ENCODE measurements around the gene DLG5. TPM values are rescaled to one million over a fixed set of nuclear protein-coding genes. Genes with fewer than 3 reads are reported as not detected.

DLG5 gene
- total and polyA plus RNA-seq, 9 of the 15 experiments (the other 6 are each of a cell fraction or from before 2014, with no cell fraction given), result 1.4 to 26.8 (median 11.2) TPM

DNA sequence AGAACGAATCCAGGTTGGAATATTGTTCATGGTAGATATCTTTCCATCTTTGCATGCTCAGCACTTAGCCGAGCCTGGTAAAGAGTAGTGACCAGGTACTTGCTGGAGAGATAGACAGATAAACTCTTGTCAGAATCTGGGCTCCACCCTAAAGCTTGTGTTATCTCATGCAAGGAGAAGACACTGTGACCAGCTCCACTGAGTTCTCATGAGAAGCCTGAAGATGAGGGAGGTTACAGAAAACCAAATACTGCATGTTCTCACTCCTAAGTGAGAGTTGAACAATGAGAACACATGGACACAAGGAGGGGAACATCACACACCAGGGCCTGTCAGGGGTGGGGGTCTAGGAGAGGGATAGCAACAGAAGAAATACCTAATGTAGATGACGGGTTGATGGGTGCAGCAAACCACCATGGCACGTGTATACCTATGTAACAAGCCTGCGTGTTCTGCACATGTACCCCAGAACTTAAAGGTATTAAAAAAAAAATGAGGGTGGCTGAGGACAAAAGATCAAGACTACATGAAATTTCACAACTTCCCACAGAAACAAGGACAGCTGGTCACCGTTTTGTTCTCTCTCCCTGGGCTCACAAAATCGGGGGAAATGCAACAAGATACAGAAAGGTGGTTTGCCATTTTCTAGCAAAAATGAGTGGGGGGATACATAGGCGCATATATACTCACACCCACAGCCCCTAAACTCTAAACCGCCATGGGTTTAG, 17.4 kb downstream of the DLG5 start (continued):
- TF ChIP-seq, protein P1, sequence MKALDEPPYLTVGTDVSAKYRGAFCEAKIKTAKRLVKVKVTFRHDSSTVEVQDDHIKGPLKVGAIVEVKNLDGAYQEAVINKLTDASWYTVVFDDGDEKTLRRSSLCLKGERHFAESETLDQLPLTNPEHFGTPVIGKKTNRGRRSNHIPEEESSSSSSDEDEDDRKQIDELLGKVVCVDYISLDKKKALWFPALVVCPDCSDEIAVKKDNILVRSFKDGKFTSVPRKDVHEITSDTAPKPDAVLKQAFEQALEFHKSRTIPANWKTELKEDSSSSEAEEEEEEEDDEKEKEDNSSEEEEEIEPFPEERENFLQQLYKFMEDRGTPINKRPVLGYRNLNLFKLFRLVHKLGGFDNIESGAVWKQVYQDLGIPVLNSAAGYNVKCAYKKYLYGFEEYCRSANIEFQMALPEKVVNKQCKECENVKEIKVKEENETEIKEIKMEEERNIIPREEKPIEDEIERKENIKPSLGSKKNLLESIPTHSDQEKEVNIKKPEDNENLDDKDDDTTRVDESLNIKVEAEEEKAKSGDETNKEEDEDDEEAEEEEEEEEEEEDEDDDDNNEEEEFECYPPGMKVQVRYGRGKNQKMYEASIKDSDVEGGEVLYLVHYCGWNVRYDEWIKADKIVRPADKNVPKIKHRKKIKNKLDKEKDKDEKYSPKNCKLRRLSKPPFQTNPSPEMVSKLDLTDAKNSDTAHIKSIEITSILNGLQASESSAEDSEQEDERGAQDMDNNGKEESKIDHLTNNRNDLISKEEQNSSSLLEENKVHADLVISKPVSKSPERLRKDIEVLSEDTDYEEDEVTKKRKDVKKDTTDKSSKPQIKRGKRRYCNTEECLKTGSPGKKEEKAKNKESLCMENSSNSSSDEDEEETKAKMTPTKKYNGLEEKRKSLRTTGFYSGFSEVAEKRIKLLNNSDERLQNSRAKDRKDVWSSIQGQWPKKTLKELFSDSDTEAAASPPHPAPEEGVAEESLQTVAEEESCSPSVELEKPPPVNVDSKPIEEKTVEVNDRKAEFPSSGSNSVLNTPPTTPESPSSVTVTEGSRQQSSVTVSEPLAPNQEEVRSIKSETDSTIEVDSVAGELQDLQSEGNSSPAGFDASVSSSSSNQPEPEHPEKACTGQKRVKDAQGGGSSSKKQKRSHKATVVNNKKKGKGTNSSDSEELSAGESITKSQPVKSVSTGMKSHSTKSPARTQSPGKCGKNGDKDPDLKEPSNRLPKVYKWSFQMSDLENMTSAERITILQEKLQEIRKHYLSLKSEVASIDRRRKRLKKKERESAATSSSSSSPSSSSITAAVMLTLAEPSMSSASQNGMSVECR (CRISPR knock-in tag; IDR thresholded peaks at IDR 0.05), result no peak
- TF ChIP-seq ETS1 (conservative IDR thresholded peaks at IDR 0.05; ENCODE audit: control insufficient read depth, low read depth, low read length) (no peak), HDAC2 (IDR thresholded peaks at IDR 0.05) (no peak), ZNF318 (IDR thresholded peaks at IDR 0.05; ENCODE audit: borderline replicate concordance in 1 of 2, low read depth in 1 of 2) (0 out of 4 replicates have a peak, but pooled peaks of 1 of the 2 experiments have one; percentile 38), FOXP1 (CRISPR knock-in tag; IDR thresholded peaks at IDR 0.05) (no peak), LCOR (CRISPR knock-in tag; IDR thresholded peaks at IDR 0.05) (no peak), FOXJ3 (CRISPR knock-in tag; IDR thresholded peaks at IDR 0.05) (no peak), NR2F6 (CRISPR knock-in tag; IDR thresholded peaks at IDR 0.05) (no peak), ZNF583 (CRISPR knock-in tag; IDR thresholded peaks at IDR 0.05) (no peak), DLX4 (CRISPR knock-in tag; IDR thresholded peaks at IDR 0.05) (no peak), NR2C1 (IDR thresholded peaks at IDR 0.05) (no peak), NR2C1 (tag; IDR thresholded peaks at IDR 0.05) (no peak), SRF (CRISPR knock-in tag; IDR thresholded peaks at IDR 0.05) (no peak; a peak in 1 of 4 replicates)
